Stomach smooth muscle (tissue), 2 donors: ENCODE measurements around the gene PDLIM5.
"Not testable (repeated sequence)": the region's sequence is repeated elsewhere in the genome, so short reads cannot be mapped to it uniquely, and the experiment has no call there.

Experiments
- H3K27ac ChIP-seq: one replicate; pipeline ENCODE4 v1.7.0; 2013; ENCODE audit warnings: mild to moderate bottlenecking, low read length, inconsistent platforms
- H3K27me3 ChIP-seq, 2 donors: one replicate each; pipeline ENCODE4 v1.7.0; 2013; ENCODE audit warnings: low read length in 2 of 2; ENCODE audit not compliant: insufficient read depth in 2 of 2, control insufficient read depth in 1 of 2
- H3K36me3 ChIP-seq, 2 donors: one replicate each; pipeline ENCODE4 v1.7.0; 2013; ENCODE audit warnings: low read length in 2 of 2; ENCODE audit not compliant: control insufficient read depth in 2 of 2, insufficient read depth in 2 of 2
- H3K4me1 ChIP-seq: one replicate; pipeline ENCODE4 v1.7.0; 2013; ENCODE audit warnings: low read length; ENCODE audit not compliant: control insufficient read depth, insufficient read depth
- H3K4me3 ChIP-seq, 2 donors: one replicate each; pipeline ENCODE4 v1.7.0; 2013; ENCODE audit warnings: low read length in 2 of 2
- H3K9ac ChIP-seq, 2 donors: one replicate each; pipeline ENCODE4 v1.7.0; 2013; ENCODE audit warnings: low read length in 2 of 2, mild to moderate bottlenecking in 1 of 2
- H3K9me3 ChIP-seq, 2 donors: one replicate each; pipeline ENCODE4 v1.7.0; 2013; ENCODE audit warnings: low read length in 2 of 2; ENCODE audit not compliant: control insufficient read depth in 2 of 2
- donor health status: healthy.
- donor health status: Pancreatic carcinoma.

Gene PDLIM5

GRCh38 chr4:94459462-94460161 lies 7.9 kb downstream of the PDLIM5 start:
- no peak overlapping the region for H3K4me3 ChIP-seq
- H3K4me1 ChIP-seq, result peaks cover 10% of the 10 kb centered on the region
- no peaks in the 10 kb centered on the region for H3K9me3 ChIP-seq
- H3K27me3 ChIP-seq, result no peaks in the 10 kb centered on the region
- H3K27ac ChIP-seq, result no peak overlapping the region
- no peak overlapping the region for H3K9ac ChIP-seq
- peaks cover 0 to 5% of the 10 kb centered on the region in 2 donors for H3K36me3 ChIP-seq

DNA sequence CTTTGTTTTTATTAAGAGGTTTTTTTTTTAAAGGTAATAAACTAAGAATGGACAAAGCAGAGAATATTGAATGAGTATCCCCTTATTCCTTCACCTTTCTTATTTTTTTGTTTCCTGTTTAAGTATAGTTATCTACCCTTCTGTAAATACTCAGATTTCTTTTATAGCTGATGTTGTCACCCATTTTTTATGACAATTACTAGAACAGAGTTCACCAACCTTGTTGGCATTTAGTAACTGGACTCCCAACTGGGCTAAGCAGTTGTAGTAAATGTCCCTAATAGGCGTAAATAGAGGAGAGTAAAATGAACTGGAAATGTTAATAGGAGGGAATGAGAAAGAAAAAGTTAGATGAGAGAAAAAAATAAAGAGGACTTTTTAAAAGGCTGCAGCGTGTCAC lies 9.8 kb downstream of the PDLIM5 start:
- H3K4me1 ChIP-seq, result peaks cover 8% of the 10 kb centered on the region
- H3K9ac ChIP-seq, result no peak overlapping the region
- no peak overlapping the region for H3K27ac ChIP-seq
- peaks cover 0 to 2% of the 10 kb centered on the region in 2 donors for H3K36me3 ChIP-seq
- H3K4me3 ChIP-seq, result no peak overlapping the region
- H3K9me3 ChIP-seq, result no peaks in the 10 kb centered on the region
- no peaks in the 10 kb centered on the region for H3K27me3 ChIP-seq

- H3K4me1 ChIP-seq, result peaks cover 7% of the 10 kb centered on the region
- H3K27ac ChIP-seq, result no peak overlapping the region
These were observed 10.8 kb downstream of the PDLIM5 start for GRCh38 chr4:94462572-94462971.

DNA sequence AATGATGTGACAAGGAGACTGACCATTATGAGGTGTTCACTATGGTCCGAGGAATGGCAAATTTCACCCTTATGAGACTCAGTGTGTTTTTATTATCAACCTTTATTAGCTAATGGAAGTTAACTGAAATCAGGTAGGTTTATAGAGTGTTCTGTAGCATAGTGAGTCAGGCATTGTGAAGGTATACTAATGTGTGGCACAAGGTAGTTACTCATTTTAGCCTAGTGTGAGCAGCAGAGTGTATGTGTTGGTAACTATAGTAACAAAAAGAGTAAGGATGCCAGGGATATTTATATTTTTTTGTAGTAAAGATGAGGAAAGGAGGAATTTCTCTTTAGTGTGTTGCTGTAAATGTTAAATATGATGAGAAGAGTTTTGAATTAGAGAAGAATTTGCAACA lies 12.0 kb downstream of the PDLIM5 start:
- H3K4me3 ChIP-seq, result no peak overlapping the region
- no peaks in the 10 kb centered on the region for H3K36me3 ChIP-seq
- H3K9me3 ChIP-seq, result no peaks in the 10 kb centered on the region
- H3K9ac ChIP-seq, result no peak overlapping the region
- no peak overlapping the region for H3K27ac ChIP-seq
- H3K4me1 ChIP-seq, result peaks cover 6% of the 10 kb centered on the region
- H3K27me3 ChIP-seq, result no peaks in the 10 kb centered on the region

More at GRCh38 chr4:94462572-94462971, 10.8 kb downstream of the PDLIM5 start:
- Histone ChIP-seq H3K36me3 (no peaks in the 10 kb centered on the region), H3K4me3 (no peak overlapping the region), H3K9me3 (no peaks in the 10 kb centered on the region), H3K9ac (no peak overlapping the region), H3K27me3 (no peaks in the 10 kb centered on the region)

DNA sequence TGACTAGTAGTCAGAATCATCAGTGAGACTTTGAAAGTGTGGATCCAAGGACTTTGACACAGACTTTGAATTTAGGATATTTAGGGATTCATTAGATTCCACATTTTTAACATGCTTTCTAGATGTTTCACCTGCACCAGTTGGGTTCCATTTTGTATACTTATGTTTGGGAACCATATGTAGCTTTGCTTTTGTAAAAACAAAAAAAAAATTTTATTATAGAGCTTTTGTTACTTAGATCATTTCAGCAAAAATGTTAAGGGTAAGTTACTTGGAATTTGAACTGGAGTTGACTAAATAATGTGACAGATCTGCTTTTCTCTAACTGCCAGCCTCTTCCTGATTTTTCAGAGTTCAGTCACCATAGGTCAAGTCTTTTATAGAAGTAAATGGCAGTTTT lies 14.6 kb downstream of the PDLIM5 start:
- H3K4me1 ChIP-seq, result peaks cover 7% of the 10 kb centered on the region
- no peaks in the 10 kb centered on the region for H3K27me3 ChIP-seq
- H3K36me3 ChIP-seq, result no peaks in the 10 kb centered on the region
- H3K9me3 ChIP-seq, result no peaks in the 10 kb centered on the region
- H3K4me3 ChIP-seq, result no peak overlapping the region
- H3K9ac ChIP-seq, result no peak overlapping the region
- no peak overlapping the region for H3K27ac ChIP-seq

GRCh38 chr4:94466923-94467322 lies 15.2 kb downstream of the PDLIM5 start:
- no peak overlapping the region for H3K27ac ChIP-seq
- peaks cover 7% of the 10 kb centered on the region for H3K4me1 ChIP-seq
- H3K4me3 ChIP-seq, result no peak overlapping the region
- no peak overlapping the region for H3K9ac ChIP-seq
- H3K27me3 ChIP-seq, result no peaks in the 10 kb centered on the region
- H3K9me3 ChIP-seq, result no peaks in the 10 kb centered on the region
- H3K36me3 ChIP-seq, result no peaks in the 10 kb centered on the region

- Histone ChIP-seq H3K36me3 (no peaks in the 10 kb centered on the region), H3K9me3 (no peaks in the 10 kb centered on the region), H3K4me1 (peaks cover 7% of the 10 kb centered on the region), H3K27me3 (no peaks in the 10 kb centered on the region), H3K4me3 (no peak overlapping the region), H3K27ac (no peak overlapping the region), H3K9ac (no peak overlapping the region)
These were observed 16.5 kb downstream of the PDLIM5 start for GRCh38 chr4:94468093-94468769.

DNA sequence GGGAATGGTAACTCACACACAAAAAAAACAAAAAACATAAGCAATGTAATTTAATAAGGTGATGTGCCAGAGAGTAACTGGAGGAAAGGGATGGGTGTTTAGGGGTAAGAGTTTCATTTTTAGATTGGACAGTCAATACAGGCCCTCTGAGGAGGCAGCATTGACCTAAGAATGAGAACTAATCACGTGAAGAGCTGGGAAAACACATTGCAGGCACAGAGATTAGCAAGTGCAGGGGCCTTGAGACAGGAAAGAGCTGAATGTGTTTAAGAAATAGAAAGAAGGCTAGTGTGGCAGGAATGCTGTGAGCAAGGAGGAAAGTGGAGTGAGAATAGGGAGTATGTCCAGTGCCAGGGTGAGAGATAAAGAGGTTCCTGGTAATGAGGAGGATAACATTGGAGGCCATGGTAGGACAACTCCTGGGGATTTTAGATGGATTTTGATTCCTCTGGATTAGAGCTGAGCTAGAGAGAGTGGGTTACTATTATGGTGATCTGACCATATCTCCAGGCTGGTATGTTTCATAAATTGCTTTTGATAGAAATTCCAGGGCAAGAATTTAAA lies 17.6 kb downstream of the PDLIM5 start:
- H3K4me1 ChIP-seq, result peaks cover 7% of the 10 kb centered on the region

GRCh38 chr4:94470132-94470531 lies 18.4 kb downstream of the PDLIM5 start:
- Histone ChIP-seq H3K27ac (no peak overlapping the region), H3K4me1 (peaks cover 7% of the 10 kb centered on the region), H3K36me3 (no peaks in the 10 kb centered on the region), H3K27me3 (no peaks in the 10 kb centered on the region), H3K9ac (no peak overlapping the region), H3K9me3 (no peaks in the 10 kb centered on the region), H3K4me3 (no peak overlapping the region)

More for the DNA sequence above, 17.6 kb downstream of the PDLIM5 start:
- H3K4me3 ChIP-seq, result no peak overlapping the region
- peak overlapping the region in 1 of 2 donors; percentile 39 for H3K9ac ChIP-seq
- no peaks in the 10 kb centered on the region for H3K9me3 ChIP-seq
- no peak overlapping the region for H3K27ac ChIP-seq
- no peaks in the 10 kb centered on the region for H3K27me3 ChIP-seq
- H3K36me3 ChIP-seq, result no peaks in the 10 kb centered on the region

- H3K27me3 ChIP-seq, H3K4me3 ChIP-seq, H3K9me3 ChIP-seq, H3K36me3 ChIP-seq, H3K27ac ChIP-seq, H3K4me1 ChIP-seq, H3K9ac ChIP-seq: not testable (repeated sequence)
These were observed 19.0 kb downstream of the PDLIM5 start for GRCh38 chr4:94470782-94471181.
